ENCODE measurements around the gene KAT2A. TPM values are rescaled to one million over a fixed set of nuclear protein-coding genes. Genes with fewer than 3 reads are reported as not detected.

Gene KAT2A
- total RNA-seq, 1 experiment from 2014 or later, result 41.2 TPM

DNA sequence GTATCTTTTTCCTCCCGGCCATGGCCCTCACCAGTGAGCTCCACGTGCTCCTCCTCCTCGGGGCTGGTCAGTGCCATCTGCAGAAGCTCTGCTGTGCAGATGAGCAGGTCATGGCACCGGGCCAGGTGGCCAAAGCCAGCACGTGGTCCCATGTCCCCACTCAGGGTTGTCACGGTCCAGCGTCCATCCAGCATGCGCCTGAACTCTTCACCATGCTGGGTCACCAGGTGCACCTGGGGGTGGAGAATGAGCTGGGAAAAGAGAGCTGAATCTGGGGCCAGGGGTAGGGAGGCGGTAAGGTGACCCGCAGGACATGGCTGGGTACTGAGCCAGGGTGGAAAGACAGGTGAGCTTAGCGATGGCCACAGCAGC is 9.9 kb downstream of the KAT2A start:
- Histone ChIP-seq H3K36me3 (ENCODE audit: control insufficient read depth in 1 of 2, insufficient read depth in 2 of 2, low read length in 2 of 2) (peaks cover 3 to 4% of the 10 kb centered on the region in 2 experiments; a peak in 3 of 4 replicates), H4K20me1 (ENCODE audit: insufficient read depth) (no peaks in the 10 kb centered on the region), H3K4me2 (ENCODE audit: low read length) (no peak overlapping the region), H2AFZ (ENCODE audit: low read depth, low read length, poor library complexity, severe bottlenecking) (no peak overlapping the region), H3K79me2 (ENCODE audit: insufficient read depth, low read length) (no peaks in the 10 kb centered on the region), H3K4me1 (ENCODE audit: control insufficient read depth in 1 of 2, insufficient read depth in 2 of 2, low read length in 2 of 2) (peaks cover 7 to 15% of the 10 kb centered on the region in 2 experiments; a peak in 3 of 4 replicates), H3K9ac (ENCODE audit: low read length) (no peak overlapping the region), H3K9me3 (ENCODE audit: control insufficient read depth in 1 of 2, insufficient read depth in 1 of 2, low read depth in 1 of 2, low read length in 2 of 2) (no peaks in the 10 kb centered on the region), H3K27me3 (ENCODE audit: insufficient read depth, low read length) (no peaks in the 10 kb centered on the region), H3K27ac (ENCODE audit: low read depth, low read length) (no peak overlapping the region), H3K4me3 (replicated peaks in 1 of 2; ENCODE audit: low read depth in 1 of 2, low read length in 2 of 2) (no peak overlapping the region), H3K9me2 (ENCODE audit: insufficient read depth) (no peaks in the 10 kb centered on the region)
- no TSS peak for BruUV-seq (replicated peaks)
- intact Hi-C loops (cut with micrococcal nuclease), result no loop called here
- TF ChIP-seq RAD21 (IDR thresholded peaks at IDR 0.05; ENCODE audit: low read depth), result no peak
- no peak for TF ChIP-seq CTCF (IDR thresholded peaks at IDR 0.05 in 2 of 3, conservative IDR thresholded peaks at IDR 0.05 in 1 of 3; ENCODE audit: borderline replicate concordance in 1 of 3, insufficient read depth in 1 of 3, low read depth in 2 of 3, low read length in 2 of 3)
- TF ChIP-seq POLR2AphosphoS5 (IDR thresholded peaks at IDR 0.05; ENCODE audit: low read depth, low read length), result no peak
- no peak for TF ChIP-seq MAX (IDR thresholded peaks at IDR 0.05)
- TF ChIP-seq ATF3 (IDR thresholded peaks at IDR 0.05), result no peak
- DNase-seq (ENCODE audit: low read depth, low spot score) (no peak), ATAC-seq (no peak)
- CTCF ChIA-PET, result no interaction called here
- RAD21 ChIA-PET (ENCODE audit: low non-redundant PET in 1 of 2, low total read pairs in 2 of 2, uncharacterized antibody in 2 of 2, unreplicated experiment in 2 of 2), result no interaction called here
- POLR2A ChIA-PET, result no interaction called here
